Cerebellar nuclear complex (tissue), 1 donor: ENCODE measurements around the gene TCHP.

Experiments used
- DNase-seq, 2 experiments: peaks; one replicate each; lab custom pipeline; 2025; lab: John Stamatoyannopoulos, UW

TCHP gene

GRCh38 chr12:109961612-109962011 is 61.5 kb downstream of the TCHP start:
- no peak for DNase-seq

- DNase-seq = no peak
These were observed 62.3 kb downstream of the TCHP start for GRCh38 chr12:109962398-109962797.

GRCh38 chr12:109963330-109963729 is 63.3 kb downstream of the TCHP start:
- DNase-seq = no peak

GRCh38 chr12:109963743-109964429 is 63.8 kb downstream of the TCHP start:
- no peak for DNase-seq

GRCh38 chr12:109966546-109966945 is 66.5 kb downstream of the TCHP start:
- DNase-seq = no peak

GRCh38 chr12:109967383-109968031 is 67.4 kb downstream of the TCHP start:
- no peak for DNase-seq
